Activated CD4-positive, alpha-beta memory T cell treated with anti-CD3 and anti-CD28 coated beads for 36 hours (primary cell): Measurements from ENCODE around the gene SH3TC2. TPM values are rescaled to one million over a fixed set of nuclear protein-coding genes. Genes with fewer than 3 reads are reported as not detected.

Experiments used
- CTCF ChIA-PET: fragments of 350-600 bp; sonication (Branson Sonifier 250); formaldehyde crosslinking; loops from one replicate; lab custom pipeline; 2021; ENCODE audit warnings: antibody characterized with exemption, inconsistent platforms; lab: Charles Lee
- POLR2A ChIA-PET: fragments of 350-600 bp; sonication (Branson Sonifier 250); formaldehyde crosslinking; loops from one replicate; lab custom pipeline; 2021; ENCODE audit warnings: antibody characterized with exemption; lab: Charles Lee
- DNase-seq: peaks from one replicate; pipeline ENCODE4 v3.0.0-alpha.2; 2020
- H3K27ac Mint-ChIP-seq: one replicate; pipeline ENCODE4 v1.8.0; 2021; ENCODE audit warnings: mixed read lengths
- H3K27me3 Mint-ChIP-seq: one replicate; pipeline ENCODE4 v1.8.0; 2021; ENCODE audit warnings: mixed read lengths
- H3K36me3 Mint-ChIP-seq: one replicate; pipeline ENCODE4 v1.8.0; 2021; ENCODE audit warnings: mixed read lengths
- H3K4me1 Mint-ChIP-seq: one replicate; pipeline ENCODE4 v1.8.0; 2021; ENCODE audit warnings: low read depth, mixed read lengths
- H3K4me3 Mint-ChIP-seq: one replicate; pipeline ENCODE4 v1.8.0; 2021; ENCODE audit warnings: mild to moderate bottlenecking, mixed read lengths
- H3K9me3 Mint-ChIP-seq: one replicate; pipeline ENCODE4 v1.8.0; 2021; ENCODE audit warnings: mixed read lengths
- intact Hi-C: fragments of 100-400 bp; cut with micrococcal nuclease; formaldehyde crosslinking; loops from one replicate; pipeline ENCODE4 v1.15.1; 2023
- total RNA-seq, 2 experiments: library from RNA; stranded (reverse); gene quantifications; one replicate each; pipeline ENCODE4 v1.2.3, GENCODE V29; 2021

SH3TC2 gene
- total RNA-seq, 2 experiments from 2014 or later, result not detected

DNA sequence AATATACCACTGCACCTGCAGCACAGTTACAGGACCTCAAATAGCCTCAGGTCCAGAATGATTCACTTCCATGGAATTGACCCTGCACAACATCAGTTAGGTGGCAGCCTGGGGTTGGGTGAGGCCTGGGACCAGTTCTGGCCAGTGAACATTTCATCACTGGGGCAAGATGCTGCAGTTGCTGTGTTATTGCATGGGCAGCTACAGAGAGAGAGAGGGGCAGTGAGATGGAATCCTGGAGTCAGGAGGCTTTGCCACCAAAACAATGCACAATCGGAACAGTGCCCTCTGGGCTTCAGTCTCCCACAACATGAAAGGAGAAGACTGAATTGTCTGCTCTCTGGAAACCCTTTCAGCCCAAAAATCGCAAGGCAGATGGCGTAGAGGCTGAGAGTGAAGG is 51.8 kb downstream of the SH3TC2 start:
- no peaks in the 10 kb centered on the region for H3K36me3 Mint-ChIP-seq
- no peak for DNase-seq
- ChIA-PET CTCF (interaction anchor here (1.6 kb wide), 1 partner anchor 48 kb away, joined by 5 read pairs; no protein-coding TSS in a partner anchor), POLR2A (no interaction called here)
- H3K4me1 Mint-ChIP-seq, result no peaks in the 10 kb centered on the region
- H3K27me3 Mint-ChIP-seq, result peaks cover 1% of the 10 kb centered on the region
- no peak overlapping the region for H3K27ac Mint-ChIP-seq
- H3K4me3 Mint-ChIP-seq, result no peak overlapping the region
- H3K9me3 Mint-ChIP-seq, result no peaks in the 10 kb centered on the region
- intact Hi-C loops, result no loop called here

DNA sequence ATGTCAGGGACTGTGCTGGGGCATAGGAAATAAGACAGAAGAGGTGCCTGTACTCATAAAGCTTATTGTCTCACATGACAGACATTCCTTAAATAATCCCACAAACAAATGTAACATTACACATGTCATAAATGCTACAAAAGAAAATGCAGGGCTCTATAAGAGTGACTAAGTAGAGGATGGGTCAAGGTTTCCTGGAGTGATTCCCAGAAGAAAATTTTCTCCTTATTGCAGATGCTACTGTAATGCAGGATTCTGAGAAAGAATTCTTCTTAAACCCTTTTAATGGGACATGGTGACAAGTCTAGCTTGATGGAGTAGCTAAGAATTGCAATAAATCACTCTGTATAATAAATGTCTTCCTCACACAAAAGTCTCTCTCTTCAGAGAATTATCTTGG is 55.7 kb downstream of the SH3TC2 start:
- ChIA-PET POLR2A (no interaction called here), CTCF (interaction anchor here (1.6 to 2.2 kb wide), 5 partner anchors 10 to 274 kb away, joined by 4 to 11 read pairs (median 8); no protein-coding TSS in a partner anchor)
- H3K36me3 Mint-ChIP-seq, result no peaks in the 10 kb centered on the region
- no peaks in the 10 kb centered on the region for H3K4me1 Mint-ChIP-seq
- intact Hi-C loops, result no loop called here
- no peaks in the 10 kb centered on the region for H3K9me3 Mint-ChIP-seq
- H3K27ac Mint-ChIP-seq, result no peak overlapping the region
- no peaks in the 10 kb centered on the region for H3K27me3 Mint-ChIP-seq
- DNase-seq, result no peak
- H3K4me3 Mint-ChIP-seq, result no peak overlapping the region

DNA sequence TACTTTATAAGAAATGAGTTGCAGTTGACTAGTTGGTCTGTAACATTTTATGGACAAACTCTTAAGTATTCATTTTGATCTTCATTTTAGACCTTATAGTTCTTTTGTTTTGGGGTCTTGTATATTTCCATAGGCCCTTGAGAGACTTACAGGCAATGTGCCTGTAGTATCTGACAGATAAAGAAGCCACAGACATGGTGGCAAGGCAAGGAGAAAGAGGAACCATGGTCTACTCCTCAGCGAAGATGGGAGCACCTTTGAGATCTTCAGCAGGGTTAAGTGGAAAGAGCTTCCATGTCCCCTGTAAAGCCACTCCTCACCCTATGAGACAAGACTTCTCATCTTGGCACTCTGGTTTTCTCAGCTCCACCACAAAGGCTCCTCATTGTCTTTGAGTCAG is 56.4 kb downstream of the SH3TC2 start:
- Mint-ChIP-seq H3K4me1 (no peaks in the 10 kb centered on the region), H3K27me3 (no peaks in the 10 kb centered on the region)

DNA sequence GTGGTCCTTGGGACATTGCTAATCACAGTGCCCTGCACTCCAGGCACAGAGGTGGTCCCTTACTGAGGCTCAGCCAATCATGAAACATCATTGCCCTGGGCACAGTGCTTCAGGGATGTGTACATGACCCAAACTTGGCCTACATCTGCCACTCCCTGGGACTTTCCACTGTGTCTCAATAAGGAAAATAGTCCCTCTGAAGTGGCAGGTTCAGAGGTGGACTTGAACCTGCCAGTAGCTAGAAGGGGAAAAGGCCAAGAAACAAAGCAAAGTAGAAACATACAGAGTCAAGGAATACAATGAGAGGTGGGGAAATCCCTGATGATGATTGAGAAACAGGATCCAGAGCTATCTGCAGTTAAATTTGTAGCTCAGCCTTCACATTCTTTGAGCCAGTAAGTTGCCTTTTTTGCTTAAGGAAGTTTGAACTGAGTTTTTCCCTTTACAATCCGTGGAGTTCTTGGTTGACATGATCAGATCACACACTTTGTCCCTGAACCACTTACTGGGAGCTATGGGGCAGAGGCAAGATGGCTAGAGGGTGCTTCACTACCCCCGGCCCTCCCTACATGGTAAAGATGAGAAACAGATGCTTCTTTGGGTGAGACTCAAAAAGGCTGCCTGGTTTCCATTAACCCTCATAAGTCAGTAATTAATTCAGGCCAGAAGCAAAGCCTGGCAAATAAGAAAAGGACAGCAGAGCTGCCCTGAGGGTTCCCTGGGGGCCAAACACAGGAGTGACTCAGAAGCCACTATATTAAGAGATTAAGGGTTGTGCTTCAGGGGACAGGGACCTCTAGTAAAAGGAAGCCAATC is 57.6 kb downstream of the SH3TC2 start:
- no peaks in the 10 kb centered on the region for H3K4me1 Mint-ChIP-seq
- intact Hi-C loops, result no loop called here
- no peak overlapping the region for H3K27ac Mint-ChIP-seq

More for the DNA sequence above, 56.4 kb downstream of the SH3TC2 start:
- intact Hi-C loops, result no loop called here
- CTCF ChIA-PET, result interaction anchor here (1.5 to 2.2 kb wide), 5 partner anchors 10 to 274 kb away, joined by 3 to 11 read pairs (median 7); no protein-coding TSS in a partner anchor
- H3K27ac Mint-ChIP-seq, result no peak overlapping the region
- H3K4me3 Mint-ChIP-seq, result no peak overlapping the region
- POLR2A ChIA-PET, result no interaction called here
- no peak for DNase-seq
- H3K36me3 Mint-ChIP-seq, result no peaks in the 10 kb centered on the region
- no peaks in the 10 kb centered on the region for H3K9me3 Mint-ChIP-seq

DNA sequence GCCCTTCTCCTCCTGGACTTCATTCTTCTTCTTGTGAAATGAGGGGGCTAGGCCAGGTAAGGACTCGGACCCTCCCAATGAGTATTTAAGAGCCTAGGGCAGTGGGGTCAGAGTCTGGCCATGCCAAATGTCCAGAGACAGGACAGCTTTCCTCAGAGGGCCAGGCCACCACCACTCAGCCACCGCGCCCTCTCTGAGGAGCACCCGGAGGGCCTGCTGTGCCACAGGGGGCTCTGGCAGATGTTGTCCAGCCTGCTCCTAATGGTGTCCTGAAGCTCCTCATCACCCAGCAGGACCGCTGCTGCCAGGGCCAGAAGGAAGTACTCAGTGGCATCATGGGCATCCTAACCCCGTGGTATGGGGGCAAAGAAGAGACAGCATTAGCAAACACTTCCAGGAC is 58.3 kb downstream of the SH3TC2 start:
- Mint-ChIP-seq H3K27ac (no peak overlapping the region), H3K4me1 (no peaks in the 10 kb centered on the region), H3K27me3 (no peaks in the 10 kb centered on the region), H3K4me3 (no peak overlapping the region), H3K9me3 (no peaks in the 10 kb centered on the region), H3K36me3 (no peaks in the 10 kb centered on the region)
- no peak for DNase-seq
- intact Hi-C loops, result loop anchor here (5.0 kb wide), 1 partner anchor 33 kb away; no protein-coding TSS in a partner anchor
- POLR2A ChIA-PET, result no interaction called here
- CTCF ChIA-PET, result interaction anchor here (1.3 to 3.2 kb wide), 3 partner anchors 47 to 263 kb away, joined by 4 to 17 read pairs (median 4); no protein-coding TSS in a partner anchor

More for the DNA sequence above, 57.6 kb downstream of the SH3TC2 start:
- H3K36me3 Mint-ChIP-seq, result no peaks in the 10 kb centered on the region
- POLR2A ChIA-PET, result no interaction called here
- no peak overlapping the region for H3K4me3 Mint-ChIP-seq
- H3K9me3 Mint-ChIP-seq, result no peaks in the 10 kb centered on the region
- DNase-seq, result no peak
- H3K27me3 Mint-ChIP-seq, result no peaks in the 10 kb centered on the region
- CTCF ChIA-PET, result interaction anchor here (1.5 kb wide), 1 partner anchor 47 kb away, joined by 3 read pairs; no protein-coding TSS in a partner anchor

DNA sequence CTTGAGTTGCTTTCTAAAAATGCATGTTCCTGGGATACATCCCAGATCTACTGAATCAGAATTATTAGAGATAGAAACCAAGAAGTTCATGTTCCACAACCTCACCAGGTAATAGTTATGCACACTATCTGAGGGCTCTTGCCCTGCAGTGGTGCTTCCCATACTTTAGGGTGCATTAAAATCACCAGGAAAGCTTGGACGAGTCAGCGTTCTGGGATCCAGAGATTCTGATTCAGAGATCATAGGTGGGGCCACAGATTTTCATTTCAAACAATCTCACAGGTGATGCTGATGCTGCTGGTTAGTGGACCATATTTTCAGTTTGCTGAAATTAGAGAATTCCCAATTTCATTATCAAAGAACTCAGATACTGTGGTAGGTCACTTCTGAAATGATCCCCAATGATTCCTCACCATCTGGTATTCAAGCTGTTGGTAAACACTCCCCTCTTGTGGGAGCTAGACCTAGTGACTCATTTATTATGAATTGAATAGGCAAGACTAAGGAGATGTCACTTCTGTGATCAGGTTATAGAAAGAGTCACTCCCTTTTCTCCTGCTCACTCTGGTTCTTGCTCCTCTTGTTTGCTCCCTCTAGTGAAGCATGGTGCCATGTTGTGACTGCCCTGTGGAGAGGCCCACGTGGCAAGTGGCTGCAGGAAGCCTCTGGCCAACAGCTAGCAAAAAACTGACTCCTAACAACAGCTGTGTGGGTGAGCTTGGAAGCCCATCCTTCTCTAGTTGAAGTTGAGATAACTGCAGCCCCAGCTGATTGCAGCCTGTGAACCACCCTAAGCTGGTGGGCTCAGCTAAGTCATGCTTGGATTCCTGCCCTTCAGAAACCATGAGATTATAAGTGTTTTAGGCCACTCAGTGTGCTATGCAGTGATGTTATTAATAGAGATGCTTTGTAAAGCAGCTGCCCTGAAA is 59.8 kb downstream of the SH3TC2 start:
- intact Hi-C loops, result loop anchor here (5.0 kb wide), 1 partner anchor 34 kb away; no protein-coding TSS in a partner anchor
- POLR2A ChIA-PET, result no interaction called here
- no peak overlapping the region for H3K4me3 Mint-ChIP-seq
- no peak overlapping the region for H3K27ac Mint-ChIP-seq
- DNase-seq, result no peak
- no peaks in the 10 kb centered on the region for H3K9me3 Mint-ChIP-seq
- H3K27me3 Mint-ChIP-seq, result peaks cover 5% of the 10 kb centered on the region
- no peaks in the 10 kb centered on the region for H3K36me3 Mint-ChIP-seq
- CTCF ChIA-PET, result interaction anchor here (1.3 to 5.9 kb wide), 6 partner anchors 33 to 269 kb away, joined by 3 to 90 read pairs (median 10); no protein-coding TSS in a partner anchor
- no peaks in the 10 kb centered on the region for H3K4me1 Mint-ChIP-seq

DNA sequence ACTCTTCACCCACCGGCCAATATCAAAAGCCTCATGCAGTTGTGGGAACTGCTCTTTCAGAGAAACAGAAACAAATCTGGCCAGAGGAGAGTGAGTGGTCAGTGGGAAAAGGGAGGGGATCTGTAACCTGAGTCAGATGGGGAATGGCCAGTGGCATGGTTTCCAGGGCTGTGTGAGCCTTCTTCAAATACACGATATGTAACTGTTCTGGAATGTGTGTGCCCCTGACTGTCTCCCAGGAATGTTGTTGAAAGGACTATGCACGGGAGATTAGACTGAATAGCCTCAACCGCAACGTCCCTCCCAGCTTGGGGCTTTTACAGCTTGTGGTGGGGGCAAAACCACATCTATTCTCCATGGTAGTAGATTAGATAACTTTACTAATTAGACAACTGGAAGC is 60.8 kb downstream of the SH3TC2 start:
- no peaks in the 10 kb centered on the region for H3K9me3 Mint-ChIP-seq
- no peaks in the 10 kb centered on the region for H3K36me3 Mint-ChIP-seq
- intact Hi-C loops, result loop anchor here (5.0 kb wide), 1 partner anchor 35 kb away; no protein-coding TSS in a partner anchor
- no peaks in the 10 kb centered on the region for H3K4me1 Mint-ChIP-seq
- H3K27me3 Mint-ChIP-seq, result peaks cover 8% of the 10 kb centered on the region
- ChIA-PET CTCF (interaction anchor here (0.8 to 5.9 kb wide), 6 partner anchors 10 to 268 kb away, joined by 3 to 90 read pairs (median 12); no protein-coding TSS in a partner anchor), POLR2A (no interaction called here)
- DNase-seq, result no peak
- no peak overlapping the region for H3K27ac Mint-ChIP-seq
- H3K4me3 Mint-ChIP-seq, result no peak overlapping the region

DNA sequence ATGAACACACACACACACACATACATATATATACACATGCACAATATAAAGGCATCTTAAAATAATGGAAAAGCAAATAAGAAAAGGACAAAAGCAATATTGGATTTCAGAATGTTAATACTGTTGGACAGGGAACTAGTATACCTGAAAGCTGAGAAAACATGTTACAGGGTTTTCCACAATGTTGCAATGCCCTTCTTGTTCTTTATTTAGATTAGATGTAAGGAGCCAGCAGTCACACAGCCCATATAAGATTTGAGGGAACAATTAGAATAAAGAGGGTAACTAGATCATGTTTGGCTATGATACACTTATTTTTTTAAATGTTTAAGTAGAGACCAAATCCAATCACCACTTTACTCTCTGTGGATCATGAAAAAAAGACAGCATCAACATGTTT is 61.7 kb downstream of the SH3TC2 start:
- H3K36me3 Mint-ChIP-seq, result no peaks in the 10 kb centered on the region
- intact Hi-C loops, result loop anchor here (5.0 kb wide), 1 partner anchor 36 kb away; no protein-coding TSS in a partner anchor
- H3K4me1 Mint-ChIP-seq, result no peaks in the 10 kb centered on the region
- ChIA-PET CTCF (interaction anchor here (1.0 to 5.9 kb wide), 6 partner anchors 9 to 268 kb away, joined by 3 to 90 read pairs (median 10); no protein-coding TSS in a partner anchor), POLR2A (no interaction called here)
- DNase-seq, result no peak
- H3K27ac Mint-ChIP-seq, result no peak overlapping the region
- no peaks in the 10 kb centered on the region for H3K9me3 Mint-ChIP-seq
- no peak overlapping the region for H3K4me3 Mint-ChIP-seq
- H3K27me3 Mint-ChIP-seq, result peaks cover 10% of the 10 kb centered on the region

DNA sequence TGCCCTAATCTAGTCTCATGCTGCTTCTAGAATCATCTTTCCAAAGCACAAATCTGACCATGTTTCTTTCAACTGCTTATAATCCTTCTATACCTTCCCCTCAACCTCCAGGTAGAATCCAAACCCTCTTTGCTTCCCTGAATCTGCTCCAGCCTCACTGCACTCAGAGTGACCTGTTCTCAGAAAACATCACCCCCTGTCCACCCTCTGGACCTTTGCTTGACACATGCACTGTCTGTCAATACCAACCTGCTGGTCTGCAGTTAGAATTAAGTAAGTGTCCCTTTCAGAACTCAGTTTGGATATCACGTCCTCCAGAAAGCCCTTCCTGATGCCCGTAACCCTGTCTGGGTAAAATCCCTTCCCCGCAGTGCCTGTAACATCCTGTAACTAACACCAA is 63.1 kb downstream of the SH3TC2 start:
- no peaks in the 10 kb centered on the region for H3K9me3 Mint-ChIP-seq
- ChIA-PET POLR2A (no interaction called here), CTCF (interaction anchor here (0.9 to 5.9 kb wide), 4 partner anchors 8 to 266 kb away, joined by 3 to 90 read pairs (median 4); no protein-coding TSS in a partner anchor)
- H3K4me1 Mint-ChIP-seq, result no peaks in the 10 kb centered on the region
- intact Hi-C loops, result loop anchor here (5.0 kb wide), 1 partner anchor 38 kb away; no protein-coding TSS in a partner anchor
- peaks cover 10% of the 10 kb centered on the region for H3K27me3 Mint-ChIP-seq
- no peak overlapping the region for H3K27ac Mint-ChIP-seq
- no peak overlapping the region for H3K4me3 Mint-ChIP-seq
- DNase-seq, result no peak
- no peaks in the 10 kb centered on the region for H3K36me3 Mint-ChIP-seq

DNA sequence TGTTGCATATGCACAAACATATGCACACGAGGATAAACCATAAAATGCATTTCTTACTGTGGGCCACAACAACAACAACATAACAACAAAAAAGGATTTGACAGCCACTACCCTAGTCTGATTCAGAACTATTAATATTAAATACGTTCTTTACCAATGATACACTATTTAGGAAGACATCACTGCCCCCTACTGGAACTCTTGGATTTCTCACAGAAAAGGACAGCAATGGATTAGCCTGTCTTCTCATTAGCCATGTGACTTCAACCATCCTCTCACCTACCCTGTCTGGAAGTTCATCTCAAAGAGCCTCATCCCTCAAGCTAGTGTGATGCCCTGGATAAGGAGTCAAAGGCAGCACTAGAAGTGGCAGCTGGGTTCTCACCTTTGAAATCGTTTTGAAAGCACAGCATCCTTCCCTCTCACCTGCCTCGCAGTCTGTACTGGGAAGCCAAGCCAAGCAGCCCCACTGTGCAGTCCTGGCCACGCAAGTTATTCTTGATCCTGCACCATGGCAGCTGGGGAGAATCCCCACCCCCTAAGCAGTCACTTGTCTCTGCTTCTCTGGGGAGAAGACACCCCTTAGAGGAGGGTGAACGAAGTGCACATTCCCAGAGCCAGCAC is 64.6 kb downstream of the SH3TC2 start:
- intact Hi-C loops, result loop anchor here (1.0 kb wide), 3 partner anchors 178 to 265 kb away; no protein-coding TSS in a partner anchor
- Mint-ChIP-seq H3K9me3 (no peaks in the 10 kb centered on the region), H3K27me3 (peaks cover 10% of the 10 kb centered on the region), H3K27ac (no peak overlapping the region), H3K36me3 (no peaks in the 10 kb centered on the region), H3K4me1 (no peaks in the 10 kb centered on the region), H3K4me3 (no peak overlapping the region)
- no peak for DNase-seq
- POLR2A ChIA-PET, result no interaction called here
- CTCF ChIA-PET, result interaction anchor here (0.9 to 5.9 kb wide), 9 partner anchors 12 to 265 kb away, joined by 3 to 90 read pairs (median 6); no protein-coding TSS in a partner anchor

DNA sequence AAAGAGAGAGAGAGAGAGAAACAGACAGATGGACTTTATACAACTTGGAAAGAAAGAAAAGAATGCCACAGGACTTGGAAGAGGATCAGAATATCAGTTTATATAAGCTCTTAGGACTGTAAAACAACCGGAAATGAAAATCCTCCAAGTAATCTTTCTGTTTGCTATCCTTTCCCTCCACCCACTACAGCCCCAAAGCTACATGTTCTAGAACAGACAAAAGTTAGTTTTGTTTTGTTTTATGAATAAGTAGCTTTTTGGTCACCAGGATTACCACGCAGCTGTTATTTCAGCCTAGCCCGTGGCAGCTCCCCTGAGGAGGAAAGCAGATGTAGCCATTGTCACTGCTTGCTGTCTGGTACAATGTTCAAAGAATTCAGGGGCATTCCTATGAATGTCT is 66.6 kb downstream of the SH3TC2 start:
- Mint-ChIP-seq H3K27me3 (peaks cover 13% of the 10 kb centered on the region), H3K9me3 (no peaks in the 10 kb centered on the region), H3K36me3 (no peaks in the 10 kb centered on the region), H3K4me3 (no peak overlapping the region), H3K4me1 (no peaks in the 10 kb centered on the region), H3K27ac (no peak overlapping the region)
- no peak for DNase-seq
- ChIA-PET CTCF (interaction anchor here (1.0 to 5.2 kb wide), 8 partner anchors 11 to 263 kb away, joined by 3 to 72 read pairs (median 9); no protein-coding TSS in a partner anchor), POLR2A (no interaction called here)
- intact Hi-C loops, result no loop called here
